GM12878 (cell line): ENCODE measurements around the gene SERP1. TPM values are rescaled to one million over a fixed set of nuclear protein-coding genes. Genes with fewer than 3 reads are reported as not detected.

Source experiments
- ATAC-seq: fragments of 200-7000 bp; cut with Tn5 transposase; 3 replicates; pipeline ENCODE4 v1.9.1; 2020; ENCODE audit warnings: mild to moderate bottlenecking, moderate library complexity
- BruUV-seq: library from RNA; stranded (reverse); fragments of 400-500 nt; replicated peaks from 2 replicates; lab custom pipeline; 2021; lab: Mats Ljungman, UMichigan
- CTCF ChIA-PET: fragments of 300-600 bp; sonication (Branson Sonifier 250); formaldehyde crosslinking; extraction: SDS; loops from one replicate; lab custom pipeline; 2021; ENCODE audit warnings: inconsistent platforms; lab: Yijun Ruan, JAX
- POLR2A ChIA-PET: fragments of 350-600 bp; formaldehyde crosslinking; extraction: SDS; loops from one replicate; lab custom pipeline; 2021; ENCODE audit warnings: inconsistent platforms; lab: Charles Lee
- RAD21 ChIA-PET: fragments of 300-600 bp; sonication (Branson Sonifier 250); formaldehyde crosslinking; loops from one replicate; lab custom pipeline; 2023; ENCODE audit warnings: antibody characterized with exemption; ENCODE audit not compliant: unreplicated experiment; lab: Charles Lee
- SMC1A ChIA-PET: fragments of 300-600 bp; sonication (Branson Sonifier 250); formaldehyde crosslinking; loops from one replicate; lab custom pipeline; 2023; ENCODE audit not compliant: unreplicated experiment, uncharacterized antibody; lab: Charles Lee
- DNase-seq: peaks from one replicate; pipeline ENCODE4 v3.0.0-alpha.2; 2011; ENCODE audit warnings: low read depth, low spot score
- FAIRE-seq: peaks from 3 replicates; lab custom pipeline; 2011; peaks lifted over from hg19 to GRCh38; lab: Jason Lieb, UNC
- H2AFZ ChIP-seq: 2 replicates; pipeline ENCODE4 v1.6.0; 2011; ENCODE audit warnings: low read depth, low read length, control low read depth; ENCODE audit not compliant: control insufficient read depth
- H3K27ac ChIP-seq: 2 replicates; pipeline ENCODE4 v1.5.1; 2011; ENCODE audit warnings: control low read depth; ENCODE audit not compliant: control insufficient read depth, insufficient read depth
- H3K27me3 ChIP-seq, 2 experiments: replicated peaks in 1 of 2; 2 replicates each; pipeline versions ENCODE4 v1.6.0 to v1.6.1; 2011; ENCODE audit warnings: low read length in 1 of 2; ENCODE audit not compliant: control insufficient read depth in 2 of 2, insufficient read depth in 2 of 2
- H3K36me3 ChIP-seq, 2 experiments: 2 replicates each; pipeline ENCODE4 v1.5.1; 2011; ENCODE audit warnings: low read length in 1 of 2; ENCODE audit not compliant: control insufficient read depth in 2 of 2, insufficient read depth in 2 of 2
- H3K4me1 ChIP-seq: 2 replicates; pipeline ENCODE4 v1.6.1; 2011; ENCODE audit warnings: mild to moderate bottlenecking, low read length, moderate library complexity, mixed read lengths; ENCODE audit not compliant: control insufficient read depth, insufficient read depth
- H3K4me2 ChIP-seq: 2 replicates; pipeline ENCODE4 v1.6.0; 2011; ENCODE audit warnings: control low read depth; ENCODE audit not compliant: control insufficient read depth, insufficient read depth
- H3K4me3 ChIP-seq: fragments of 200-600 bp; sonication (generic); 2 replicates; pipeline ENCODE4 v1.5.1; 2016
- H3K79me2 ChIP-seq: 2 replicates; pipeline ENCODE4 v1.6.0; 2011; ENCODE audit warnings: low read length; ENCODE audit not compliant: control insufficient read depth, insufficient read depth
- H3K9ac ChIP-seq: 2 replicates; pipeline ENCODE4 v1.8.0; 2011; ENCODE audit warnings: low read length, control low read depth, mixed read lengths; ENCODE audit not compliant: control insufficient read depth, insufficient read depth
- H3K9me3 ChIP-seq: replicated peaks from 3 replicates; pipeline ENCODE4 v1.5.1; 2011; ENCODE audit warnings: mild to moderate bottlenecking, low read length; ENCODE audit not compliant: control insufficient read depth, insufficient read depth
- H4K20me1 ChIP-seq: 2 replicates; pipeline ENCODE4 v1.6.0; 2011; ENCODE audit not compliant: control insufficient read depth, insufficient read depth
- ATF7 ChIP-seq: fragments of 450-650 bp; IDR thresholded peaks from 2 replicates; pipeline ENCODE4 v1.6.1; 2016; ENCODE audit warnings: low read depth, mild to moderate bottlenecking
- BMI1 ChIP-seq: fragments of 450-650 bp; IDR thresholded peaks from 2 replicates; pipeline ENCODE4 v1.6.1; 2016; ENCODE audit warnings: mild to moderate bottlenecking, moderate library complexity, borderline replicate concordance
- CBFB ChIP-seq: IDR thresholded peaks from 2 replicates; pipeline ENCODE4 v1.6.1; 2016; ENCODE audit warnings: antibody characterized with exemption, low read depth
- CHD1 ChIP-seq: IDR thresholded peaks from 2 replicates; pipeline ENCODE4 v1.6.1; 2012; ENCODE audit warnings: low read depth, low read length, improper control_type of control experiment
- DPF2 ChIP-seq: fragments of 450-650 bp; IDR thresholded peaks from 2 replicates; pipeline ENCODE4 v1.6.1; 2017; ENCODE audit warnings: mild to moderate bottlenecking
- FOXK2 ChIP-seq: fragments of 450-650 bp; IDR thresholded peaks from 2 replicates; pipeline ENCODE4 v1.6.1; 2017; ENCODE audit warnings: mild to moderate bottlenecking, moderate library complexity
- FOXM1 ChIP-seq: IDR thresholded peaks from 2 replicates; pipeline ENCODE4 v1.6.1; 2012; ENCODE audit warnings: low read depth, mild to moderate bottlenecking, inconsistent platforms, low read length, moderate library complexity
- IRF4 ChIP-seq: IDR thresholded peaks from 2 replicates; pipeline ENCODE4 v1.6.1; 2011; ENCODE audit warnings: low read depth, low read length
- KAT2A ChIP-seq: conservative IDR thresholded peaks from 2 replicates; pipeline ENCODE4 v1.6.1; 2011; ENCODE audit warnings: low read depth, low read length; ENCODE audit not compliant: control insufficient read depth
- KDM1A ChIP-seq: fragments of 200-600 bp; sonication (generic); IDR thresholded peaks from 2 replicates; pipeline ENCODE4 v1.6.1; 2016; ENCODE audit warnings: borderline replicate concordance
- MEF2B ChIP-seq: fragments of 450-650 bp; IDR thresholded peaks from 2 replicates; pipeline ENCODE4 v1.6.1; 2018; ENCODE audit warnings: mild to moderate bottlenecking, moderate library complexity; ENCODE audit not compliant: partially characterized antibody, poor library complexity, severe bottlenecking
- NR2F1 ChIP-seq: fragments of 450-650 bp; conservative IDR thresholded peaks from 2 replicates; pipeline ENCODE4 v1.6.1; 2017; ENCODE audit warnings: mild to moderate bottlenecking
- POLR2AphosphoS2 ChIP-seq: IDR thresholded peaks from 2 replicates; pipeline ENCODE4 v1.6.1; 2011; ENCODE audit warnings: low read depth, mild to moderate bottlenecking, low read length, improper control_type of control experiment, moderate library complexity
- RAD21 ChIP-seq: IDR thresholded peaks from 2 replicates; pipeline ENCODE4 v1.6.1; 2011; ENCODE audit warnings: mild to moderate bottlenecking, low read depth, low read length, moderate library complexity; ENCODE audit not compliant: insufficient read depth
- RBBP5 ChIP-seq: fragments of 200-600 bp; sonication (generic); conservative IDR thresholded peaks from 2 replicates; pipeline ENCODE4 v1.6.1; 2016
- SP1 ChIP-seq: IDR thresholded peaks from one replicate; pipeline ENCODE4 v1.6.1; 2011; ENCODE audit warnings: low read depth, low read length
- TCF12 ChIP-seq: IDR thresholded peaks from 2 replicates; pipeline ENCODE4 v1.6.1; 2011; ENCODE audit warnings: low read depth, mild to moderate bottlenecking, low read length
- ZNF24 ChIP-seq: fragments of 450-650 bp; IDR thresholded peaks from 2 replicates; pipeline ENCODE4 v1.6.1; 2017; ENCODE audit warnings: antibody characterized with exemption, mild to moderate bottlenecking
- WGBS: methylation state at CpG from one replicate; pipeline ENCODE4 v1.1.6; 2016; ENCODE audit warnings: low lambda C conversion rate; ENCODE audit not compliant: insufficient replicate concordance, insufficient coverage; ENCODE audit errors: missing lambda C conversion rate; 5-methylcytosine and 5-hydroxymethylcytosine counted together
- in situ Hi-C: fragments of 300-500 bp; cut with MboI; formaldehyde crosslinking; loops from 9 replicates; pipeline ENCODE4 v1.14.3; 2018; ENCODE audit warnings: mixed read lengths
- intact Hi-C: fragments of 100-400 bp; cut with micrococcal nuclease; formaldehyde crosslinking; loops from one replicate; pipeline ENCODE4 v1.14.2; 2022; ENCODE audit not compliant: unreplicated experiment
- polyA plus RNA-seq, 11 experiments: library from polyadenylated mRNA; depleted of rRNA in 4 of 11; unstranded in 6 of 11; stranded (reverse) in 5 of 11; fragments of >200 nt; fragmentation: Nextera tagmentation in 4 of 11; fragmentation: Illumina TruSeq in 1 of 11; extraction: Ambion mirVana in 4 of 11; extraction: Trizol in 1 of 11; gene quantifications; 1 replicate in 1 of 11; 2 replicates in 10 of 11; pipeline versions ENCODE4 v1.2.1 to v1.2.3, GENCODE V29; 2011 to 2016; ENCODE audit warnings: inconsistent platforms in 2 of 11, missing spikeins in 2 of 11, low read depth in 1 of 11
- total RNA-seq, 4 experiments: library from RNA; depleted of rRNA in 3 of 4; stranded (reverse); fragments of >200 nt in 3 of 4; fragmentation: Illumina TruSeq in 1 of 4; extraction: Trizol in 1 of 4; gene quantifications; 2 replicates each; pipeline versions ENCODE4 v1.2.1 to v1.2.3, GENCODE V29; 2013 to 2021
- TF ChIP-seq, protein P1 (sequence below): fragments of 450-650 bp; IDR thresholded peaks from 2 replicates; pipeline ENCODE4 v1.6.1; 2017; ENCODE audit warnings: low read depth, mild to moderate bottlenecking, moderate library complexity
- TF ChIP-seq, protein P2 (sequence below): fragments of 450-650 bp; formaldehyde crosslinking; IDR thresholded peaks from 2 replicates; pipeline ENCODE4 v1.4.0; 2020; ENCODE audit warnings: mild to moderate bottlenecking, moderate library complexity

Gene SERP1
- total and polyA plus RNA-seq, 10 of the 15 experiments (the other 5 are each of a cell fraction or from before 2014, with no cell fraction given): 31.1 to 242 (median 87.0) TPM

DNA sequence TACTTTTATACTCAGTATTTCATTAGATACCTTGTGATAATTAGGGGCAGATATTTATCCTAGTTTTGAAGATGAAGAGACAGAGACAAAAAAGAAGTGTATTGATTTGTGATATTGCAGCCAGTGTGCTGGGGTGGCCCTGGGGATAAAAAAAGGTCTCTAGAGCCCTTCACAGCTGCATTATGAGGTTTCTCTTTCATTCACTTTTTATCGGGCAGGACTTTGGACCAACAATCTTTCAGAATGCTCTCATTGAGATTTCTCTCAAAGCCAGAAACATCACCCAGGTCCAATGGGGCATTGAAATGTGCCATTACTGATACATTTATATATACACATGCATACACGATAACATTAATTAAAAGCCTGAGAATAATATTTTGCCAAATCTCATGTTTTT lies 36.3 kb upstream of the SERP1 start:
- 21% methylated on average over 2 of the region's 2 CpGs for WGBS
- no TSS peak for BruUV-seq
- no peak for FAIRE-seq
- no peaks in the 10 kb centered on the region for H4K20me1 ChIP-seq
- in situ Hi-C loops (no loop called here), intact Hi-C loops (loop anchor here (1.0 kb wide), 1 partner anchor 16 kb away; no protein-coding TSS in a partner anchor)
- DNase-seq: no peak
- H3K9ac ChIP-seq: no peak overlapping the region; the same call in 1 of the 2 replicates
- no peaks in the 10 kb centered on the region for H3K9me3 ChIP-seq
- H3K4me1 ChIP-seq: peaks cover 12% of the 10 kb centered on the region
- ChIA-PET SMC1A (interaction anchor here (1.2 to 4.0 kb wide), 9 partner anchors 9 to 181 kb away, joined by 4 to 26 read pairs (median 7); partner anchors contain the start of gene ERICH6), CTCF (interaction anchor here (0.7 to 3.2 kb wide), 3 partner anchors 13 to 15 kb away, joined by 3 to 18 read pairs (median 3); no protein-coding TSS in a partner anchor), POLR2A (interaction anchor here (0.7 to 3.3 kb wide), 6 partner anchors 11 to 179 kb away, joined by 3 to 22 read pairs (median 4); no protein-coding TSS in a partner anchor), RAD21 (interaction anchor here (0.7 to 2.7 kb wide), 7 partner anchors 16 to 181 kb away, joined by 3 to 25 read pairs (median 5); partner anchors contain the start of genes ERICH6, SELENOT and SIAH2)
- ATAC-seq: peak; percentile 89
- peaks cover 36% of the 10 kb centered on the region for H3K79me2 ChIP-seq
- no peak overlapping the region for H3K4me3 ChIP-seq
- peaks cover 4 to 25% of the 10 kb centered on the region in 2 experiments for H3K36me3 ChIP-seq
- peak overlapping the region; percentile 88 for H3K27ac ChIP-seq
- no peak overlapping the region for H2AFZ ChIP-seq
- H3K27me3 ChIP-seq: no peaks in the 10 kb centered on the region
- peak overlapping the region; percentile 69 for H3K4me2 ChIP-seq
- TF ChIP-seq DPF2 (0 out of 2 replicates have a peak, but pooled peaks have one; percentile 33), FOXM1 (no peak), POLR2AphosphoS2 (no peak), CBFB (no peak), MEF2B (peak; percentile 91), TCF12 (0 out of 2 replicates have a peak, but pooled peaks have one; percentile 21), BMI1 (no peak), KAT2A (no peak), SP1 (no peak), FOXK2 (no peak), ATF7 (peak; percentile 14), RAD21 (no peak), RBBP5 (no peak), CHD1 (no peak), KDM1A (no peak), ZNF24 (peak; percentile 46; the same call in 1 of the 2 replicates), NR2F1 (peak; percentile 46), IRF4 (no peak)
- TF ChIP-seq, protein P1, sequence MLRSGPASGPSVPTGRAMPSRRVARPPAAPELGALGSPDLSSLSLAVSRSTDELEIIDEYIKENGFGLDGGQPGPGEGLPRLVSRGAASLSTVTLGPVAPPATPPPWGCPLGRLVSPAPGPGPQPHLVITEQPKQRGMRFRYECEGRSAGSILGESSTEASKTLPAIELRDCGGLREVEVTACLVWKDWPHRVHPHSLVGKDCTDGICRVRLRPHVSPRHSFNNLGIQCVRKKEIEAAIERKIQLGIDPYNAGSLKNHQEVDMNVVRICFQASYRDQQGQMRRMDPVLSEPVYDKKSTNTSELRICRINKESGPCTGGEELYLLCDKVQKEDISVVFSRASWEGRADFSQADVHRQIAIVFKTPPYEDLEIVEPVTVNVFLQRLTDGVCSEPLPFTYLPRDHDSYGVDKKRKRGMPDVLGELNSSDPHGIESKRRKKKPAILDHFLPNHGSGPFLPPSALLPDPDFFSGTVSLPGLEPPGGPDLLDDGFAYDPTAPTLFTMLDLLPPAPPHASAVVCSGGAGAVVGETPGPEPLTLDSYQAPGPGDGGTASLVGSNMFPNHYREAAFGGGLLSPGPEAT: no peak
- TF ChIP-seq, protein P2, sequence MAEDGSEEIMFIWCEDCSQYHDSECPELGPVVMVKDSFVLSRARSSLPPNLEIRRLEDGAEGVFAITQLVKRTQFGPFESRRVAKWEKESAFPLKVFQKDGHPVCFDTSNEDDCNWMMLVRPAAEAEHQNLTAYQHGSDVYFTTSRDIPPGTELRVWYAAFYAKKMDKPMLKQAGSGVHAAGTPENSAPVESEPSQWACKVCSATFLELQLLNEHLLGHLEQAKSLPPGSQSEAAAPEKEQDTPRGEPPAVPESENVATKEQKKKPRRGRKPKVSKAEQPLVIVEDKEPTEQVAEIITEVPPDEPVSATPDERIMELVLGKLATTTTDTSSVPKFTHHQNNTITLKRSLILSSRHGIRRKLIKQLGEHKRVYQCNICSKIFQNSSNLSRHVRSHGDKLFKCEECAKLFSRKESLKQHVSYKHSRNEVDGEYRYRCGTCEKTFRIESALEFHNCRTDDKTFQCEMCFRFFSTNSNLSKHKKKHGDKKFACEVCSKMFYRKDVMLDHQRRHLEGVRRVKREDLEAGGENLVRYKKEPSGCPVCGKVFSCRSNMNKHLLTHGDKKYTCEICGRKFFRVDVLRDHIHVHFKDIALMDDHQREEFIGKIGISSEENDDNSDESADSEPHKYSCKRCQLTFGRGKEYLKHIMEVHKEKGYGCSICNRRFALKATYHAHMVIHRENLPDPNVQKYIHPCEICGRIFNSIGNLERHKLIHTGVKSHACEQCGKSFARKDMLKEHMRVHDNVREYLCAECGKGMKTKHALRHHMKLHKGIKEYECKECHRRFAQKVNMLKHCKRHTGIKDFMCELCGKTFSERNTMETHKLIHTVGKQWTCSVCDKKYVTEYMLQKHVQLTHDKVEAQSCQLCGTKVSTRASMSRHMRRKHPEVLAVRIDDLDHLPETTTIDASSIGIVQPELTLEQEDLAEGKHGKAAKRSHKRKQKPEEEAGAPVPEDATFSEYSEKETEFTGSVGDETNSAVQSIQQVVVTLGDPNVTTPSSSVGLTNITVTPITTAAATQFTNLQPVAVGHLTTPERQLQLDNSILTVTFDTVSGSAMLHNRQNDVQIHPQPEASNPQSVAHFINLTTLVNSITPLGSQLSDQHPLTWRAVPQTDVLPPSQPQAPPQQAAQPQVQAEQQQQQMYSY: no peak
